Measurements from ENCODE around the gene MED23.

The MED23 gene, protein sequence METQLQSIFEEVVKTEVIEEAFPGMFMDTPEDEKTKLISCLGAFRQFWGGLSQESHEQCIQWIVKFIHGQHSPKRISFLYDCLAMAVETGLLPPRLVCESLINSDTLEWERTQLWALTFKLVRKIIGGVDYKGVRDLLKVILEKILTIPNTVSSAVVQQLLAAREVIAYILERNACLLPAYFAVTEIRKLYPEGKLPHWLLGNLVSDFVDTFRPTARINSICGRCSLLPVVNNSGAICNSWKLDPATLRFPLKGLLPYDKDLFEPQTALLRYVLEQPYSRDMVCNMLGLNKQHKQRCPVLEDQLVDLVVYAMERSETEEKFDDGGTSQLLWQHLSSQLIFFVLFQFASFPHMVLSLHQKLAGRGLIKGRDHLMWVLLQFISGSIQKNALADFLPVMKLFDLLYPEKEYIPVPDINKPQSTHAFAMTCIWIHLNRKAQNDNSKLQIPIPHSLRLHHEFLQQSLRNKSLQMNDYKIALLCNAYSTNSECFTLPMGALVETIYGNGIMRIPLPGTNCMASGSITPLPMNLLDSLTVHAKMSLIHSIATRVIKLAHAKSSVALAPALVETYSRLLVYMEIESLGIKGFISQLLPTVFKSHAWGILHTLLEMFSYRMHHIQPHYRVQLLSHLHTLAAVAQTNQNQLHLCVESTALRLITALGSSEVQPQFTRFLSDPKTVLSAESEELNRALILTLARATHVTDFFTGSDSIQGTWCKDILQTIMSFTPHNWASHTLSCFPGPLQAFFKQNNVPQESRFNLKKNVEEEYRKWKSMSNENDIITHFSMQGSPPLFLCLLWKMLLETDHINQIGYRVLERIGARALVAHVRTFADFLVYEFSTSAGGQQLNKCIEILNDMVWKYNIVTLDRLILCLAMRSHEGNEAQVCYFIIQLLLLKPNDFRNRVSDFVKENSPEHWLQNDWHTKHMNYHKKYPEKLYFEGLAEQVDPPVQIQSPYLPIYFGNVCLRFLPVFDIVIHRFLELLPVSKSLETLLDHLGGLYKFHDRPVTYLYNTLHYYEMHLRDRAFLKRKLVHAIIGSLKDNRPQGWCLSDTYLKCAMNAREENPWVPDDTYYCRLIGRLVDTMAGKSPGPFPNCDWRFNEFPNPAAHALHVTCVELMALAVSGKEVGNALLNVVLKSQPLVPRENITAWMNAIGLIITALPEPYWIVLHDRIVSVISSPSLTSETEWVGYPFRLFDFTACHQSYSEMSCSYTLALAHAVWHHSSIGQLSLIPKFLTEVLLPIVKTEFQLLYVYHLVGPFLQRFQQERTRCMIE (N-terminal part only)

GRCh38 chr6:131627724-131628682 lies at the start of gene MED23:
TSS of gene MED23 (minus strand) at chr6:131628242. CDS start at chr6:131628049, 193 bp downstream.
- peak; percentile 61 for DNase-seq

DNA sequence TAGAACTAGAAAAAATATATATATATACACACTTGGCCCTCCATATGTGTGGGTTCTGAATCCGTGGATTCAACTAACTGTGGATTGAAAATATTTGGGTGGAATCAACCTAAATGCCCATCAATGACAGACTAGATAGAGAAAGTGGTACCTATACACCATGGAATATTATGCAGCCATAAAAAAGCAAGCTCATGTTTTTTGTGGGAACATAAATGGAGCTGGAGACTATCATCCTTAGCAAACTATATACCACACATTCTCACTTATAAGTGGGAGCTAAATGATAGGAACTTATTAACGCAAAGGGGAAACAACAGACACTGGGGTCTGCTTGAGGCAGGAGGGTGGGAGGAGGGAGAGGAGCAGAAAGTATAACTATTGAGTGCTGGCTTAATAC lies 45.1 kb upstream of the MED23 start:
- no peak for DNase-seq

DNA sequence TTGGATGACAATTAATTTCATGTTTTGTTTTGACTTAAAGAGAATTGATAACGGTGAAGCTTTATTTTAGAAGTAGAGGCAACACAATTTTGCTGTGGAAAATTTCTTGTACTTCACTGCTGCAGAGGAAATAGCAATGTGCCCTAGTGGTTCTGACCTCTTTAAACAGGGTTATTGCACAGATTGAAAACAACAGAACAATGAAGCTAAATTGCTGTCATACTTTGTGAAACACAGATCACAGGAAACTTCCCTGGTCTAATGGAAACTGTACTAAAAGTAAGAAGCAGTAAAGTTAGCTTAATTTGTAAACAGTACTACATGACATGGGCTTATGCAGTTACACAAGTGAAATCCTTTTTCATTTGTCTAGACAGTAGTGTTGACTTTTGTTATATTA lies 41.8 kb upstream of the MED23 start:
- no peak for DNase-seq

GRCh38 chr6:131663578-131664165 lies 35.6 kb upstream of the MED23 start:
- DNase-seq, result no peak

- DNase-seq, result no peak
Observed at GRCh38 chr6:131660195-131660594, 32.2 kb upstream of the MED23 start.

DNA sequence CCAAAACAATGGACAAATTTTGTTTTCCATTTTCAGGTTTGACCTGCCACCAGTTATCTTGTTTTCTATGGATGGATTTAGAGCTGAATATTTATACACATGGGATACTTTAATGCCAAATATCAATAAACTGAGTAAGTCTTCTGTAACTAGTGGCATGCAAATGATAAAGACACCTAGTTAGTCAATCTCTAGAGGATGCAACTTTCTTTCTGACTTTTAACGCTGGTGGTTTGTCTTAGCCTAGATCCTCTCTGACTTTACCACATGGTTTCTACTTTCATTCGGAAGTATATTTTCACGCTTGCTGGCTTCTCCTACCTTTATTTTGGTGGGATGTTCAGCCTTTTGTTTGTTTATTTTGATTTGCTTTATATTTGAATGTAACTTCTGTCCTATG lies 30.2 kb upstream of the MED23 start:
- no peak for DNase-seq

DNA sequence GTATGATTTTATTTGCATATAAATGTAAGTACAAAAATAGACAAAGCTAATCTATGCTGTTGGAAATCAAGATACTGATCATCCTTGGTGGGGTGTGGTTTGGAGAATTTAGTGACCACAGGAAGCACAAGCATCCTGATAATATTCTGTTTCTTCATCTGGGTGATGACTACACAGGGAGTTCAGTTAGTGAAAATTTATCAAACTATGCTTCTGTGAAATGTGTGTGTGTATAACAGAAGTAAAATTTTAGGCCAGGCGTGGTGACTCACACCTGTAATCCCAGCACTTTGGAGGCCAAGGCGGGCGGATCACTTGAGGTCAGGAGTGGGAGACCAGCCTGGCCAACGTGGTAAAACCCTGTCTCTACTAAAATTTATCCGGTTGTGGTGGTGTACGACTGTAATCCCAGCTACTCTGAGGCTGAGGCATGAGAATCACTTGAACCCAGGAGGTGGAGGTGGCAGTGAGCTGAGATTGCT lies 29.6 kb upstream of the MED23 start:
- DNase-seq, result no peak

DNA sequence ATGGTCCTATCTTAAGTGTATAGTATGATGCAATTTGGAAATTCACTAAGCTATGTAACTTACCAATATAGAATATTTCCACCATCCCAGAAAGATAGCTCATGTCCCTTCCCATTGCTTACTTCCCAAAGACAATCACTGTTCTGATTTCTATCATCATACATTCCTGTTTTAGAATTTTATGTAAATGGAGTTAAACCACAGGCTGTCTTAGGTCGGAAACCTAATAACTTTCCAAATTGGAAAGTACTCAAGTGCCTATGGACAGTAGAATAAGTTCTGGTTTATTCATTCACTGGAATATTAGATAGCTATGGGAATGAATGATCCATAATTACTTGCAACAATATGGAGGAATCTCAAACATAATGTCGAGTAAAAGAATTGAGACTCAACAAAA lies 29.2 kb upstream of the MED23 start:
- DNase-seq, result no peak

- no peak for DNase-seq
Observed at GRCh38 chr6:131656667-131657066, 28.6 kb upstream of the MED23 start.

DNA sequence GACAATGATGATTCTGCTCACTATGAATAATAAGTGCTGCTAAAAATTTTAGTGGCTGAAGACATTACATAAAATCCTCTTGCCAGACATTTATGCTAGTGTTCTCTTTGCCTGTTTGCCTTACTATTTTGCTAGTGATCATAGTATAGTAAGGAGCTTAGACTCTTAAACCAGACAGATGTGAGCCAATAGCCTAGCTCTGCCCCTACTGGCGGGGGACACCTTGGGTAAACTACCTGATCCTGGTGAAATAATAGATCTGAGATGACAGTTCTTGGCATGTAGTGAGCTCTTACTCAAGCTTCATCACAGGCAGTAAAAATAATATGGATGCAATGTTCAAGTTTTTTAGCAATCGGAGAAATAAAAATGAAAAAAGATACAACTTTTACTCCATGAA lies 27.9 kb upstream of the MED23 start:
- no peak for DNase-seq

GRCh38 chr6:131655387-131655786 lies 27.3 kb upstream of the MED23 start:
- DNase-seq, result no peak

DNA sequence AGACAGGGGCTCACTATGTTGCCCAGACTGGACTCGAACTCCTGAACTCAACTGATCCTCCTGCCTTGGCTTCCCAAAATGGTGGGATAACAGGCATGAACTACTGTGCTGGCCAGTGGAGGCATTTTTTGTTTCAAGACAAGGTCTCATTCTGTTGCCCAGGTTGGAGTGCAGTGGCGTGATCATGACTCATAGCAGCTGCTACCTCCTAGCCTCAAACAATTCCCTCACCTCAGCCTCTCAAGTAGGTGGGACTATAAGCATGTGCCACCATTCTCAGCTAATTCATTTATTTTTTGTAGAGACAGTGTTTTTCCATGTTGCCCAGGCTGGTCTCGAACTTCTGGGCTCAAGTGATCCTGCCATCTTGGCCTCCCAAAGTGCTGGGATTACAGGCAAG lies 26.3 kb upstream of the MED23 start:
- no peak for DNase-seq

DNA sequence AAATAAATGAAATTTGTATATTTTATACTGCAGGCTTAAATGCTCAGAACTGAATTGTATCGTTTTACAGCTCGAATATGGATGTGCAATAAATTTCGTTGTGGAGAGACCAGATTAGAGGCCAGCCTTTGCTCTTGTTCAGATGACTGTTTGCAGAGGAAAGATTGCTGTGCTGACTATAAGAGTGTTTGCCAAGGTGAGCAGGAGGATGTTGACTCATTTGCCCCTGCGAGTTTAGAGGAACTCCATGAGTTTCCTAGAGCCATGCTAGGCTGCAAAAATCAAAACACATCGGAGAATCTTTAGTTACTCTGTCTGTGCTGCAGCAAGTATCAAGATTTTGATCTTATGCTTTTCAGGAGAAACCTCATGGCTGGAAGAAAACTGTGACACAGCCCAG lies 24.4 kb upstream of the MED23 start:
- no peak for DNase-seq

DNA sequence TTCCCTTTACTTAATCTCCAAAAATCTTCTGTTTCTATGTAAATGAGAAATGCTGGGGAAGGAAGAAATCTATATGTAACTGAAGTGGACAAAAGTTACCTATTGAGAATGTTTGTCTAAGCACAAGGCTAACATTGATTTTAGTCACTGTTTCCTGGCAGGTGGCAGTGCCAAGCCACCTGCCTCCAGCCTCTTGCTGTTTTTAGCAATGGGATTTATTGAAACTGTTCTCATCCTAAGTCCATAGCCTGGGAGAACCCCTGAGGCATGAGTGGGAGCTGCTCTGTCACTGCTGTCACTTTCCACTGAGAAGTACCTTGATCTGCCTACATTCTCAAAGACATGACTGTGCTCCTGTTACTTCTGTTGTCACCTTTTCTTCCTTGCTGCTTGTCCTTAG lies 23.7 kb upstream of the MED23 start:
- no peak for DNase-seq

DNA sequence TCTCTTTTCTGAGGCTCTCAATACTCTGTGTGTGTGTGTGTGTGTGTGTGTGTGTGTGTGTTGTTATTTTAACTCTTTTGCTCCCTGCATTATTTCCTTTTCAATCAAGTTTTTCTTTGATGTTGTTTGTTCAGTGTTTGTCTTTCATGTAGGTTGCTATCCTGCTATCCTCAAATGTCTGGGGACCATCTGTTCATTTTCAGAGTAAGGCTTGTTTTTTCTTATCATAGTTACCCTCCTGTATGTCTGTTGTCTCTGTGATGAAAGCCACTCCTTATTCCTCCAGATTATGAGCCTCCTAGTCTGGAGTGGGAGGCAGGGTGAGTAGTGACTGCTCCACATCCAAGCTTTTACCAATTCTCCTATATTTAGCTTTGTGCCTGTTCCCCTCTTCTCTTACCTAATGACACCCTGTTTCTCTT lies 18.2 kb upstream of the MED23 start:
- DNase-seq, result no peak

- DNase-seq, result no peak
Observed at GRCh38 chr6:131645846-131646245, 17.8 kb upstream of the MED23 start.

GRCh38 chr6:131644921-131645320 lies 16.9 kb upstream of the MED23 start:
- no peak for DNase-seq

GRCh38 chr6:131643855-131644460 lies 15.9 kb upstream of the MED23 start:
- no peak for DNase-seq

DNA sequence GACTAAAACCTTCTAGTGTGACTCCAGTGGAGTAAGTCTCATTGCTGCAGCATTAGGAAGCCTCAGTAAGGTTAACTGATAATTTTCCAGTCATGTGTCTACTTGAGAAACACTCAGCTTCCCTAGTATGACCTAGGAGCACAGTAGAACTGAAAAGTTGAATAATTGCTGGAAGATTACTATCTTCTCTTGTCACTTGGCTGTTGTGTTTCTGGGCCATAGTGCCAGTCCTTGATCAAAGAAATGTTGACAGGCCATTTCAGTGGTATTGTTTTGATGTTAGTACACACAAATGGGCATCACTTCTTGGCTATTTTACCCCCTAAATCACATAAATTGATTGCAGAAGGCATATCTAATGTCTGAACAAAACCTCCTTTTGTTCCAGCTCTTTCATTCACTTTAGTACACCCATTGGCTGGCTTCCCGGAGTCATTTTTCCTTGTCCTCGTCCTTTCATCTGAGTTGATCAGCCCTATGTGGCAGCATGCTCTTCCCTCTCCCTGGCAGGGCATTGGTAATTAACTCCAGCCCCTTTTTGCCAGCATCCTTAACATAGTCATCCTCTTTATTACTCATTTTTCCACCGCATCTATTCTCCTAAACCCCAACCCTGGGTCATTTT lies 15.1 kb upstream of the MED23 start:
- DNase-seq, result no peak

GRCh38 chr6:131642565-131642964 lies 14.5 kb upstream of the MED23 start:
- DNase-seq, result no peak

DNA sequence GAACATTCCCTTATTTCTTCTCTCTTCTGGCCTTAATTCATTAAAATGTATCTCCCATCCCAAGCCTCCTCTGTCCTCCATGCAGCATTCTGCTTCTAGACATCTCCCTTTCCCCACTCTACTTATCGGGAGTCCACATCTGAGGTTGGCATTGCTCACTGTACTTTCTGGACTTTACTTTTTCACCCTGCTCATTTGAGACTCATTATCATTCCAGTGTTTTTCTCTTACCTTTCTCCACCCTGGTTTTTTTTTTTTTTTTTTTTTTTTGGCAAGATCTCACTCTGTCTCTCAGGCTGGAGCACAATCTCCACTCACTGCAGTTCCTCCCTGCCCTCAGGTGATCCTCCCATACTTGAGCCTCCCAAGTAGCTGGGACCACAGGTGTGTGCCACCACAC lies 13.5 kb upstream of the MED23 start:
- DNase-seq, result no peak
